OCI-LY7 (cell line): ENCODE results near the gene PTEN.

Experiments used
- CTCF ChIP-seq: fragments of 200-600 bp; sonication (generic); conservative IDR thresholded peaks from 2 replicates; pipeline ENCODE4 v1.5.1; 2014; ENCODE audit warnings: mild to moderate bottlenecking, antibody characterized with exemption, low read length, moderate library complexity, mixed read lengths
- EZH2phosphoT487 ChIP-seq: fragments of 200-600 bp; sonication (generic); IDR thresholded peaks from 2 replicates; pipeline ENCODE4 v1.6.1; 2018; ENCODE audit warnings: low read depth, borderline replicate concordance, mild to moderate bottlenecking, mixed run types, antibody characterized with exemption, low read length, moderate library complexity, mixed read lengths

GRCh38 chr10:87878664-87879459 is 15.4 kb downstream of the PTEN start:
- TF ChIP-seq CTCF (no peak), EZH2phosphoT487 (no peak)
